ACC112 (cell line): ENCODE data around the gene AKR1C3.

Source experiments
- H2AFZ ChIP-seq: fragments of 200-600 bp; sonication (generic); one replicate; pipeline ENCODE4 v1.6.0; 2017; ENCODE audit warnings: antibody characterized with exemption, low read length; ENCODE audit not compliant: unreplicated experiment
- H3K27ac ChIP-seq: fragments of 200-600 bp; sonication (generic); 2 replicates; pipeline ENCODE4 v1.5.1; 2014; ENCODE audit warnings: low read depth, mild to moderate bottlenecking, antibody characterized with exemption, low read length, moderate library complexity
- H3K27me3 ChIP-seq: fragments of 200-600 bp; sonication (generic); 2 replicates; pipeline ENCODE4 v1.6.1; 2014; ENCODE audit warnings: mild to moderate bottlenecking, antibody characterized with exemption, low read length, moderate library complexity, mixed read lengths; ENCODE audit not compliant: insufficient read depth
- H3K36me3 ChIP-seq: fragments of 200-600 bp; sonication (generic); 2 replicates; pipeline ENCODE4 v1.6.1; 2016; ENCODE audit warnings: mild to moderate bottlenecking, antibody characterized with exemption, low read length, moderate library complexity, mixed read lengths; ENCODE audit not compliant: insufficient read depth
- H3K4me1 ChIP-seq: fragments of 200-600 bp; sonication (generic); one replicate; pipeline ENCODE4 v1.6.1; 2016; ENCODE audit warnings: low read length, mixed read lengths; ENCODE audit not compliant: insufficient read depth, unreplicated experiment, control insufficient read depth
- H3K4me3 ChIP-seq: fragments of 200-600 bp; sonication (generic); 2 replicates; pipeline ENCODE4 v1.5.1; 2014; ENCODE audit warnings: mild to moderate bottlenecking, low read depth, low read length
- H3K79me2 ChIP-seq: fragments of 200-600 bp; sonication (generic); one replicate; pipeline ENCODE4 v1.6.0; 2016; ENCODE audit warnings: low read length; ENCODE audit not compliant: control insufficient read depth, unreplicated experiment, insufficient read depth

AKR1C3 gene

DNA sequence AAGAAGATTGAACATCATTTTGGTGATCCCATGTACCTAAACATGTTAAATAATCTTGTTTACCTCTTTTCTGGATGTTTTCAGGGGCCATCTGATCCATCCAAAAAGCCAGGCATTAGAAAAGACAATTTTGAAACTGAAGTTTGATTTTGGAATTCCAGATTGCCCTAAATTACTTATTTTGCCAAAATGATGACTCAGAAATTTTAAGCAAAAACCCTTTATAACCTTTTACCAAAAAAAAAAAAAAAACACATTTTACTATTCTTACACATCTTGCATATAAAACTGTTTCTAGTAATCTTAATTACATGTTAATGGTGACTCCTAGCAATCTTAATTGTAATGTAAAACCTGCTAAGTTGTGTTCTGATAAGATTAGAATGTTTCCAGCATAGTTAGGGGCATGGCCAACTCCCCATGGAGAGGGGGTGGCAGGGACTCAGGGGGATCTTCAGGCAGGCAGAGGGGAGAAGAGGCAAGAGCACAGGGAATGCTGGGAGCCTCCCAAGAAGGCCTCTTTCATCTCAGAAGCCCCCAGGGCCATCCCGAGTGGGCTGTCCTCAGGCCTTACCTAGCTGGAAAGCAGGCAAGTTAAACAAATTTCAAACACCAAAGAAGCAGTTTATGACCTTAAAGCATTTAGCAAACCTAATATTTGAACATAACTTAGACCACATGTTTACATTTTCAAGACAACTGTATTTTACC is 25.8 kb upstream of the AKR1C3 start:
- H3K79me2 ChIP-seq = no peaks in the 10 kb centered on the region

DNA sequence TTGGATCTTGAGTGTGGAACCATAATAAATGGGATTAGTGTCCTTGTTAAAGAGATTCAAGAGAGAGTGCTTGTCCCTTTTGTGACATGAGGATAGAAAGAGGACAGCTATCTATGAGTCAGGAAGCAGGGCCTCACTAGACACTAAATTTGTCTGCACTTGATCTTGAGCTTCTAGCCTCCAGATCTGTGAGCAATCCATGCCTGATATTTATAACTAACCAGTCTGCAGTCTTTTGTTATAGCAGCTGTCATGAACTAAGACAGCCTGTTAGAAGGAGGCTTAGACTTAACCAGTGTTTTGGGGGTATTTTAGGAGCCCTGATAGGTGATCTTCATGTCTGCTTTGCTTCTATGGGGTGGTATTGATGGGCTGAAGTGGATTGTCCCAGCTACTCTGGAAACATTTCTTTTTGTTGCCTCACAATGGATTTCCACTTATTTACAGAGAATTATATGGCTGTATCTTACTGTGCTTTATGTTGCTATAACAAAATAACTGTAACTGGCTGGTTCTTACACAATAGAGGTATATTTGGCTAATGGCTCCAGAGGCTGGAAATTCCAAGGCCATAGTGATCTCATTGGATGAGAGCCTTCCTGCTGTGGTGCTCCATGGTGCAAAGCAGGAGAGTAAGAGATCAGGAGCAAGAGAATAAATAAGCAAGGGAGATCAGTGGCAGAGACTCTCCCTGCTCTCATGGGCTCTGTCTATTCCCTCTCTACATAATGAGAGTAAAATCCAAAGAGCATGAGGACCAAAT is 23.4 kb upstream of the AKR1C3 start:
- peaks cover 22% of the 10 kb centered on the region for H3K4me1 ChIP-seq
- H3K79me2 ChIP-seq = no peaks in the 10 kb centered on the region
- H3K36me3 ChIP-seq = peaks cover 8% of the 10 kb centered on the region
- no peaks in the 10 kb centered on the region for H3K27me3 ChIP-seq
- peak overlapping the region; percentile 80 for H2AFZ ChIP-seq
- H3K27ac ChIP-seq = peak overlapping the region; percentile 86
- H3K4me3 ChIP-seq = peak overlapping the region; percentile 33

More for the DNA sequence above, 25.8 kb upstream of the AKR1C3 start:
- no peaks in the 10 kb centered on the region for H3K27me3 ChIP-seq
- H2AFZ ChIP-seq = no peak overlapping the region
- H3K36me3 ChIP-seq = peaks cover 8% of the 10 kb centered on the region
- H3K4me1 ChIP-seq = peaks cover 22% of the 10 kb centered on the region
- H3K27ac ChIP-seq = no peak overlapping the region
- H3K4me3 ChIP-seq = no peak overlapping the region

DNA sequence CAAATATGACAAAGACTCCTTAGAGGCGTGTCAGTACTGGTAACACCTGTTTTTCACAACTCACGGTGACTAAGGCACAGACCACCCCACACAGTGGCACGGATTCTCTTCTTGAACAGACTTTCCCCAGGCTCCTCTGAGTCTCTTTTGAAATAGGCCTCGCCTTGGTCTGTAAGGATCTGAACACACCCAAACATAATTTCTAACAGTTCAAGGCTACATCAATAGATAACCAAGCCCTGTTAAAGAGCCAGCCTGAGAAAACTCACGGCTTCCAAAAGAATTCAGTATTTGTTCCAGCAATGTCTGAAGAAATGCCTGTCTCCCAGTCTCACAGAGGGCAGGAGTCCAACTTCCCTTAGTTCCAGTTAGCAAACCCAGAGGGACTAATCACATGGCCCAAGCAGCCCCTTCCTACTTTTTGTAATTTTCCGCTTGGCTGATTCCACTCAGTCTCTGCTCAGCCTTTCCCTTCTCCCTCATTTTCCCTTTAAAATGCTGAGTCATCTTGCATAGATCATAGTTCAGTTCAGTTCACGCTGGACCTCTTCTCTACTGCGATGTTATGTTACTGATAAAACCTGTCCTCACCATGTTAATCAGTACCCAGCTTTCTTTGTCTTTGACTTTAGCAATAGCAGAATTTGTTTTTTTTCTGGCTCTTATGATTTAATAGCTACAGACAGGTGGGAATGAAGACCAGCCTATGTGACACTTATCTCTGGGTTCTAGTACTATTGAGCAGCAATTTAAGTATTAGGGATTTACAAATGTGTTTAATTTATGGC is 22.6 kb upstream of the AKR1C3 start:
- Histone ChIP-seq H2AFZ (peak overlapping the region; percentile 80), H3K79me2 (no peaks in the 10 kb centered on the region), H3K4me3 (peak overlapping the region; percentile 33), H3K4me1 (peaks cover 22% of the 10 kb centered on the region), H3K36me3 (peaks cover 8% of the 10 kb centered on the region), H3K27ac (peak overlapping the region; percentile 86), H3K27me3 (no peaks in the 10 kb centered on the region)

DNA sequence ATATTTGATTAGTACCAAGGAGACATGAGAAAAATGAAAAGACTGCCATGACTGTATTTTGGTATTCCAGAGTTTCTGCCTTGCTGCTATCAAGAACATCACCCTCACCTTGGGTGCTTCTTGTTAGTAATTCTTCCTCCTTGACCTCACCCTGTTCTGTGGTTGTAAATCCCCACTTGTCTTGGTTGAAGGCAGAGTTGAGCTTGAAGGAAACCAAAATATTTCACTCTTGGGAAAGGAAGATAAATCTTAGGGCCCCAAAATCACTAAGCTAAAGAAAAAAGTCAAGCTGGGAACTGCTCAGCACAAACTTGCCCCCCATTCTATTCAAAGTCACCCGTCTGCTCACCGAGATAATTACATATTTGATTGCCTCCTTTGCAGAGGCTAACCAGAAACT is 20.6 kb upstream of the AKR1C3 start:
- Histone ChIP-seq H3K27me3 (no peaks in the 10 kb centered on the region), H3K4me3 (no peak overlapping the region), H3K79me2 (no peaks in the 10 kb centered on the region), H3K27ac (no peak overlapping the region), H3K36me3 (peaks cover 8% of the 10 kb centered on the region), H3K4me1 (peaks cover 22% of the 10 kb centered on the region), H2AFZ (no peak overlapping the region)

DNA sequence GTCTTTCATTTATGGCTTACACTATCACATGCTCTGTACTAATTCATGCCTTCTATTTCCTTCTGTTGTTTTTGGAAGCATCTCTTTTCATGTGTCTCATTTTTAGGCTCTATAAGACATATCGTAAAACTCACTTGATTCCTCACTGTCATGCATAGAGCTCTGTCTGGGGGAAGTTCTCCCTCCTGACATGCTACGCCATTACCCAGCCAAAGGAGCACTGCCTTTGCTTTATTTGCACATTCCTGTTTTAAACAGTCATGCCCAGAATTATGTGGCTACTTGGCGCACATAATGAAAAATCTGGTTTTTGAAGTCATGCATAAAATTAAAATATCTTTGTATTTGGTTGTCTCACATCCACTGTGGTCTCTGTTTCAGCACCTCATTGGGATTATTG is 17.6 kb upstream of the AKR1C3 start:
- Histone ChIP-seq H3K79me2 (no peaks in the 10 kb centered on the region), H3K36me3 (no peaks in the 10 kb centered on the region), H3K27me3 (no peaks in the 10 kb centered on the region), H3K4me3 (no peak overlapping the region), H3K4me1 (peaks cover 10% of the 10 kb centered on the region), H2AFZ (no peak overlapping the region), H3K27ac (no peak overlapping the region)

DNA sequence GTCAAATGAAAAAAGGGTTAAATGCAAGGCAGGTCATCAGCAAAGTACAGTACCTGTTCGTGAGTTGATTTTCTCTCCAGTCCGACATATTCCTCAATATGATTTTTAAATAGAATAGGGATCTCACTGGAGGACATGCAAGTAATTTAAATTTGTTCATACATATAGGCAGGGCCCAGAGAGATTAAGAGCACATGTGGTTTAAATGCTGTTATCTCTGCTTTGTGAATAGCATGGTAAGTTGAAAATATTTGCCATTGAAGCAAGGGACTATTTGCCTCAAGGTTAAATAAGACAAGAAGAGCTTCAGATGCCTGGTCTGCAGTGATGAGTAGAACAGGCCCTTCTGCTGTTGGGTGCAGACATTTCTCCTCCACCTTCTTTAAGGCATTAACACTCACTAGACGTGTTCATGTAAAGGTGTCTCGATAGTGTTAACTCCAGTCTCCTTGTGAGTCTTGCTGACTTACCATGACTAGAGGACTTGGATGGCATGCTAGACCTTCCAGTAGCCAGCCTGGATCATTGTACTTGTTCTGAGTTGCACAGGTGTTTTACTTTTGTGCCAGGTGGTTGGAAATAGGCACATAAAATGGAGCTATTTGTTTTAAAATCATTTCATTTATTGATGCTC is 15.6 kb upstream of the AKR1C3 start:
- Histone ChIP-seq H3K4me3 (no peak overlapping the region), H3K27ac (no peak overlapping the region), H2AFZ (no peak overlapping the region), H3K36me3 (no peaks in the 10 kb centered on the region), H3K27me3 (no peaks in the 10 kb centered on the region), H3K4me1 (no peaks in the 10 kb centered on the region), H3K79me2 (no peaks in the 10 kb centered on the region)

DNA sequence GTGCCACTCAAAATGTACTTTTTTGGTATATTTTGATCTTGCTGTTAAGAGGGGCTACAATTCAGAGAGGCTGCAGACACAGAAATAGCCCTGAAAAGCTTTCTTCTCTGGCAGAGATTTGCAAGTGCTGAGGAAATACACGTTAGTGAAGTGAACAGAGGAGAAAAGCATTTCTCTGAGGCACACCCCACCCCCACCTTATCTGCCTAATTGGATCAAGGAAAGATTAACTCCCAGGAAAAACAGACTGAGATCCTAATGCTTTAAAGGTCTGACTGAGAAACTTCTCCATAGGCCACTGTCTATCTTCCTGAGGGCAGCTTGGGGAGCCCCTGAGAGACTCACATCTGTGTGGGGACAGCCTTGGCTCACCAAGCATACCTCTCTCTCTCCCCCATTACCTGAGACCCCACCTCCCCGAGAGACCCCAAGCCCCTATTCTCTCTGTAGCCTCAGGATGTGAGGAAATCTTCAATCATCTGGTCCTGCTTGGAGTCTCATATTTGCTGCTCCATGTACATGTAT is 14.8 kb upstream of the AKR1C3 start:
- Histone ChIP-seq H3K27me3 (no peaks in the 10 kb centered on the region), H2AFZ (no peak overlapping the region), H3K27ac (no peak overlapping the region), H3K4me3 (no peak overlapping the region), H3K4me1 (no peaks in the 10 kb centered on the region), H3K79me2 (no peaks in the 10 kb centered on the region), H3K36me3 (no peaks in the 10 kb centered on the region)

DNA sequence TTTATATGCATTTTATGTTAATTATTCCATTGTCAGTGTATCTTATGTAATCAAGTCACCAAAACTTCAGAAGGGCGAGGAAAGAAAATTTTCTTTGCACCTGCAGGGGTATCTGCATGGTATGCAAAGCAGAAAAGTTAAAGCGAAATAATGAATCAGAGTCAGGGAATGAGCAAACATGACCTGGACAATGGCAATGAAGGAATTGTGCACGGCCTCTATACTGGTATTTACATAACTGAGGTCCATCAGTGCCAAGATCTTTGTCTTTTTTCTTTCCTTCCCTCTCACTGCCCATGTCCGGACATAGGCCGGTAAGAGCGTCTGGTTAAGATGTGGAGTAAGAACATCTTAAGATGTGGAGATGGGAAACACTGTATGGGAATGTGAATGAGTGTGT is 14.4 kb upstream of the AKR1C3 start:
- H3K79me2 ChIP-seq = no peaks in the 10 kb centered on the region
- H3K27ac ChIP-seq = no peak overlapping the region
- H3K27me3 ChIP-seq = no peaks in the 10 kb centered on the region
- H2AFZ ChIP-seq = no peak overlapping the region
- H3K4me1 ChIP-seq = no peaks in the 10 kb centered on the region
- H3K36me3 ChIP-seq = no peaks in the 10 kb centered on the region
- H3K4me3 ChIP-seq = no peak overlapping the region

DNA sequence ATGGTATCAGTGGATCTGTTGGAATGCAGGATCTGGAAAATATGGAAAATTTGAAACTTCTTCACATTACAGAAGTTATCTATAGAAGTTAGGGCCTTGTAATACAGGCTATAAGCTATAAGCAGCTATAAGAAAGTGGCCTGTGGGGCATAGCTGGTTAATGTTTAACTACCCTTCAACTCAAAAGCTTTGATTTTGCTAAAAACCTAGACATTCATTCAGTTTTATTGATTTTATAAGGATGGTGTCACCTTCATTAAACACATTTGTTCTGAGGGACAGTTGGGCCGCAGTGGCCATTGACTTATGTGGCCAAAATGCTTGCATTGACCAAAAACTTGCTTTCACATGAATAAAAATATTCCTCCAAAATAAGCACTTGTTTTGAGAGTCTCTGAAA is 13.1 kb upstream of the AKR1C3 start:
- H3K4me3 ChIP-seq = no peak overlapping the region
- H3K27me3 ChIP-seq = no peaks in the 10 kb centered on the region
- H3K79me2 ChIP-seq = no peaks in the 10 kb centered on the region
- no peaks in the 10 kb centered on the region for H3K36me3 ChIP-seq
- H3K27ac ChIP-seq = no peak overlapping the region
- no peak overlapping the region for H2AFZ ChIP-seq
- H3K4me1 ChIP-seq = no peaks in the 10 kb centered on the region

DNA sequence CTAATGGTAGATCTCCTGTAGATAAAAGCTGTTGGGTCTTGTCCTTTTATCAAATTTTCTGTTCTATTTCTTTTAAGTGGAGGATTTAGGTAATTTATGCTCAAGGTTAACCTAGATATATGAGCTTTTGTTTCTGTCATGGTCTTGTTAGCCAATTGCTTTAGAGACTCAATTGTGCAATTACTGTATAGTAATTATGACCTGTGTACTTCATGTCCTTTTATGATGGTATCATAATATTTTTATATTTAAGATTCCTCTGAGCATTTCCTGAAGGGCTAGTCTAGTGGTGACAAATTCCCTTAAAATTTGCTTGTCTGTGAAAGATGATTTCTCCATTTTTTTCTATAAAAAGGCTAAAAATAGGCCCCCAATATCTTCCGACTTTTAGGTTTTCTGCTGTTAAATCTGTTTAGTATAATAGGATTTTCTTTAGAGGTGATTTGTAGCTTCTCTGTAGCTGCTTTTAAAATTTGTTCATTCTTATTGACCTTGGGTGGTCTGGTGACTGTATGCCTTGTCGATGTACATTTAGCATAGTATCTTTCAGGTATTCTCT is 5.4 kb upstream of the AKR1C3 start:
- no peak overlapping the region for H2AFZ ChIP-seq
- H3K27me3 ChIP-seq = no peaks in the 10 kb centered on the region
- no peak overlapping the region for H3K27ac ChIP-seq
- H3K36me3 ChIP-seq = no peaks in the 10 kb centered on the region
- no peaks in the 10 kb centered on the region for H3K4me1 ChIP-seq
- no peaks in the 10 kb centered on the region for H3K79me2 ChIP-seq
- no peak overlapping the region for H3K4me3 ChIP-seq
